ENCODE results near the gene PKD1. TPM values are rescaled to one million over a fixed set of nuclear protein-coding genes. Genes with fewer than 3 reads are reported as not detected.

PKD1 gene
- total RNA-seq = 137 and 254 TPM in 2 replicates

DNA sequence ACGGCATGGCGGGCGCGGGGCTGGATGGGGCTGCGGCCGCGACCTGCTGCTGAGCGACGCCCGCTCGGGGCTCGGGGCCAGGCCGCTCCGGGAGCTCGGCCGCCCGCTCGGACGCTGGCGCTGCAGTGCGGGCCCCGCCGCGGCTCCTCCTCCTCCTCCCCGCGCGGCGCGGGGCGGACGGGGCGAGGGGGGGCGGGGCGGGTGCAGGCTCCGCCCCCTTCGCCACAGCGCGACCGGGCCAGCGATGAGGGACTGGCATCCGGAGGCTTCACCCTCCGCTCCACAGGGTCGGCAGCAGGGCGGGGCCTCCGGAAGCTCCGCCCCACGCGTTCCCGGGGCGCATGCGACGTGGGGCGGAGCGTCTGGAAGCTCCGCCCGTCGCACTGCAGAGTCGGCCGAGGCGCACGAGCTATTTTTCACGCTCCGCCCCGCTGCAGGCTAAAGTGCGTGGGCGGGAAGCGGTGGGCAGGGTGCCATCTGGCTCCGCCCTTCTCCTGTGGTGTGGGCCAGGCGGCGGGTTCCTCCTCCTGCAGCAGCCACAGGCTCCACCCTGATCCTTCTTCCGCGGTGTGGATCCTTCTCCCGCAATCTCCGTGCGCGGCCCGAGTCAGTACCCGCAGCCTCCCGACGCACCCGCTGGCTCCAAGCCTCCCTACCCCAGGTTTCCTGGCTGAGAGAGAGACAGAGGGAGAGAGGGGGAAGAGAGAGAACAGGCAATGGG lies at the start of gene PKD1:
Gene PKD1 (minus strand): TSS at position 129 of the 721 bp plus-strand sequence. CDS start 209 bp downstream, outside the sequence.

DNA sequence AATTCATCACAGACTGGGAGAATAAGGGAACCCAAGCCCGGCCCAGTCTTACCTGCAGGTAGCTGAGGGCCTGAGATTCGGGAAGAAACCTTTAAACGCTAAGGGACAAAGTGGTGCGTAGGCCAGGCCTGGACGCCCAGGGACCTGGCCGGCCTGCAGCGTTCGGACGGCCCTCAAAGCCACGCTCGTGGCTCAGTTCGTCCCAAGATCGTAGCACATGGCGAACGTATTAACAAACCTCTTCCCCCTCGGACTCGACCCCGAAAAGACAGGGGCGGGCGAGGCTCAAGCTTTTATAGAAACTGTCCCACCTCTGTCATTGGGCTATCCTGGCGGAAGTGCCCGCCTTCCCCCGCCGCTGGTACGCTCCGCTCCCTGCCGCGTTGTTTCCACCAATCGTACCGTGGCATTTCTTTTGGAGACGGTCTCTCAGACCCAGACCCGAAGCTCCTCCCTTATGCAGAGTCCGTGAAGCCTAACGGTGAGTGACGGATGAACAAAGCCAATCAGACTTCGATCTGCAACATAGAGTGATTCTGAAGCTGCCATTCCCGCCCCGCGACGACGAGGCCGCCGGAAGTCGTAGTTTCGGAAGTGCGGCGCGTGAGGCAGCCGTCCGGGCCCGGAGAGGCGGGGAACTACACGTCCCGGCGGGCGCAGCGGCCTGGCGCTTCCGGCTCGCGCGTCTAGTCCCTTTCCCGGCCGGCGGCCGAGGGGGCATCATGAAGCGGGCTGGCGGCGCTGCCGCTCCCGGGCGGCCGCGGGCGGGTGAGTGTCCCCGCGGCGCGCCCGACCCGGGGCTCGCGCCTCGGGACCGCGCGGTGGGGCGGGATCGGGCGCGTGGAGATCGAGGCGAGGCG lies 19.6 kb upstream of the PKD1 start, which contains the start of gene TRAF7:
Gene TRAF7 (plus strand): TSS at position 692 of the 860 bp plus-strand sequence. CDS start 8,139 bp downstream, outside the sequence.

DNA sequence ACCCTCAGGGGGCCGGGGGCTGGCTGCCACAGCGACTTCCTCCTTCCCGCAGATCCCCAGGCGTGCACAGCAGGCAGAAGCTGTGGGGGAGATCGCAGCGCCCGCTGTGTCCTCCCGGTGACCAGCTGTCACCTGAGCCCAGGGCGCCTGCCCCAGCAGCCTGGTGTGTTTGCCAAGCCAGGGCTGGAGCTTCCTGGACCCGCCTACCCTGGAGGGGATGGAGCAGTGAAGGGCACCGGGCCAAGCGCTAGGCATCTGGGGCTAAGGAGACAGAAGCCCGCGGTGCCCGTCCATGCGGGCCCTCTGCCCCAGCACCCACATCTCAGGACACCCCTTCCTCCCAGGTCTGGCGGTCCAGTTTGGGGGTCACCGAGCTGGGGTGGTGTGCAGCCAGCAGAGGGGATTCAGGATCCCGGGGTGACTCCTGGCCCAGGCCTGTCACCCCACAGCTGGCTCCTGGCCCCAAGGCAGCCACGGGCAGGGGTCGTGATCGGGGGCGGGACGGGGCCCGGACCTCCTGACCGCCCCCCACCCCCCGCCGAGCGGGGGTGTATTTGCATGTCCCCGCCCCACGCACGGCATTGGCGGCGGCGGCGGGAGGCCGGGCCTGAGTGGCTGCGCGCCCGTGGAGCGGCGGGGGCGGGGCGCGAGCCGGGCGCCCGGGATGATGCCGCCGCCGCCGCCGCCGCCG lies 12.4 kb upstream of the PKD1 start, which contains the start of gene RAB26:
Gene RAB26 (plus strand): TSS at position 645 of the 691 bp plus-strand sequence. CDS start 159 bp downstream, outside the sequence.

DNA sequence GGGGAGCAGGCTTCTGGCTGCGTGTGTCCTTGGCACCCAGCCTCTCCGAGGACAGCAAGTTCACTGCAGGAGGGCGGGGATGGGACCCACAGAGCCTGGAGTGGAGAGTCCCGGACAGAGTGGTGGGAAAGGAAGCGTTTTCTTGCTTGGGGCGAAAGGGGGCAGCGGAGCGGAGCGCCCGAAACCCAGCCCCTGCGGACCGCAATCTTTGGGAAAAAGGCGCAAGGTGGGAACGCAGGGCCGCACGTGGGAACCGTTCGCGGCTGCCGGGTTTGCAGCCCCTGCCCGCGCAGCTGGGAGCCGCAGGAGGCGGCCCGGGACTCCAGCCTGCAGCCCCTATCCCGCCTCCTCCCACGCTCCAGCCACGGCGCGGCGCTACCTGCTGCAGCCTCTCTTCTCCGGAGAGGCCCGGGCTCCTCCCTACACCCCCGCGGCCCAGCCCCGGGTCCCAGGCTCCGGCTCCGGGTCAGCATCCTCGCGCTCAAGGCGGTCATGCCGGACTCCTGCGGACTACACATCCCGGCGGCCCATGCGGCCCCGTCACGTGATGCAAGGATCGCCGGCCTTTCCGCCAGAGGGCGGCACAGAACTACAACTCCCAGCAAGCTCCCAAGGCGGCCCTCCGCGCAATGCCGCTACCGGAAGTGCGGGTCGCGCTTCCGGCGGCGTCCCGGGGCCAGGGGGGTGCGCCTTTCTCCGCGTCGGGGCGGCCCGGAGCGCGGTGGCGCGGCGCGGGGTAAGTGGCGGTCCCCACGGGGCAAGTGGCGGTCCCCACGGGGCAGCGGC lies 88.2 kb downstream of the PKD1 start, which contains the start of the genes NTHL1 and TSC2:
Gene NTHL1 (minus strand): TSS at position 505 of the 786 bp plus-strand sequence. CDS start 11 bp downstream, at position 494.
Gene TSC2 (plus strand): TSS at position 656 of the 786 bp plus-strand sequence. CDS start 631 bp downstream, outside the sequence.

Other genes starting within 250 kb of the PKD1 start
- gene HS3ST6, start 217.5 kb downstream of the PKD1 start, total RNA-seq = not detected in 2 replicates
- 6.2 and 6.6 TPM in 2 replicates for gene MSRB1, start 192.7 kb downstream of the PKD1 start, total RNA-seq
- gene RPL3L, start 181.2 kb downstream of the PKD1 start, total RNA-seq = not detected in 2 replicates
- gene NDUFB10, start 176.4 kb downstream of the PKD1 start, total RNA-seq = 110 and 149 TPM in 2 replicates
- 1,423 and 2,571 TPM in 2 replicates for gene RPS2, start 171.1 kb downstream of the PKD1 start, total RNA-seq
- gene RNF151, start 169.0 kb downstream of the PKD1 start, total RNA-seq = not detected in 2 replicates
- gene TBL3, start 163.8 kb downstream of the PKD1 start, total RNA-seq = 40.7 and 57.5 TPM in 2 replicates
- not detected in 2 replicates for gene NOXO1, start 154.4 kb downstream of the PKD1 start, total RNA-seq
- gene GFER, start 151.7 kb downstream of the PKD1 start, total RNA-seq = 18.5 and 23.0 TPM in 2 replicates
- gene SYNGR3, start 145.9 kb downstream of the PKD1 start, total RNA-seq = 1.4 and 6.1 TPM in 2 replicates
- 20.7 and 22.7 TPM in 2 replicates for gene ZNF598, start 126.1 kb downstream of the PKD1 start, total RNA-seq
- gene NPW, start 116.1 kb downstream of the PKD1 start, total RNA-seq = 0.33 and 0.87 TPM in 2 replicates
- gene NHERF2, start 109.0 kb downstream of the PKD1 start, total RNA-seq = 12.1 and 17.7 TPM in 2 replicates
- 29.5 and 31.0 TPM in 2 replicates for gene NTHL1, start 88.1 kb downstream of the PKD1 start, total RNA-seq
- gene TSC2, start 87.9 kb downstream of the PKD1 start, total RNA-seq = 50.2 and 59.6 TPM in 2 replicates
- 1.1 and 1.4 TPM in 2 replicates for gene RAB26, start 12.7 kb upstream of the PKD1 start, total RNA-seq
- gene TRAF7, start 19.9 kb upstream of the PKD1 start, total RNA-seq = 46.6 and 52.6 TPM in 2 replicates
- 0.12 and 0.33 TPM in 2 replicates for gene CASKIN1, start 60.7 kb upstream of the PKD1 start, total RNA-seq
- 22.6 and 28.9 TPM in 2 replicates for gene MLST8, start 69.6 kb upstream of the PKD1 start, total RNA-seq
- gene BRICD5, start 75.0 kb upstream of the PKD1 start, total RNA-seq = 1.7 and 4.9 TPM in 2 replicates
- 14.1 and 24.5 TPM in 2 replicates for gene PGP, start 78.9 kb upstream of the PKD1 start, total RNA-seq
- gene E4F1, start 87.7 kb upstream of the PKD1 start, total RNA-seq = 37.0 and 38.0 TPM in 2 replicates
- 0.44 and 0.87 TPM in 2 replicates for gene DNASE1L2, start 100.5 kb upstream of the PKD1 start, total RNA-seq
- 51.1 and 60.7 TPM in 2 replicates for gene ECI1, start 115.7 kb upstream of the PKD1 start, total RNA-seq
- gene RNPS1, start 132.2 kb upstream of the PKD1 start, total RNA-seq = 50.1 and 82.1 TPM in 2 replicates
- gene ABCA3, start 204.8 kb upstream of the PKD1 start, total RNA-seq = 0.89 and 1.5 TPM in 2 replicates